ENCODE data around the gene GPSM3. TPM values are rescaled to one million over a fixed set of nuclear protein-coding genes. Genes with fewer than 3 reads are reported as not detected.

GPSM3 gene, protein sequence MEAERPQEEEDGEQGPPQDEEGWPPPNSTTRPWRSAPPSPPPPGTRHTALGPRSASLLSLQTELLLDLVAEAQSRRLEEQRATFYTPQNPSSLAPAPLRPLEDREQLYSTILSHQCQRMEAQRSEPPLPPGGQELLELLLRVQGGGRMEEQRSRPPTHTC
- total RNA-seq (1 to 10 TPM; 5.4 to 7.7 TPM), polyA plus RNA-seq (ENCODE audit: insufficient read depth, low read depth, low replicate concordance) (11.3 TPM)
- long read RNA-seq, donor 1, transcript GPSM3-206 (4 exons, 1,476 nt), result major isoform, 5 of 5 reads
- long read RNA-seq, donor 1, partial matches to known transcripts, result 0 of 5 reads
- long read RNA-seq, donor 1, other reads (novel, unspliced or antisense), result 0 of 5 reads
- long read RNA-seq, donor 2, partial matches to known transcripts, result 0 of 2 reads
- long read RNA-seq, donor 2, other reads (novel, unspliced or antisense), result 0 of 2 reads

- WGBS, 2 donors, result 55 to 78% methylated on average over 5 of the region's 5 CpGs
- TF ChIP-seq POLR2A (IDR thresholded peaks at IDR 0.05), result no peak
- TF ChIP-seq, protein P1, sequence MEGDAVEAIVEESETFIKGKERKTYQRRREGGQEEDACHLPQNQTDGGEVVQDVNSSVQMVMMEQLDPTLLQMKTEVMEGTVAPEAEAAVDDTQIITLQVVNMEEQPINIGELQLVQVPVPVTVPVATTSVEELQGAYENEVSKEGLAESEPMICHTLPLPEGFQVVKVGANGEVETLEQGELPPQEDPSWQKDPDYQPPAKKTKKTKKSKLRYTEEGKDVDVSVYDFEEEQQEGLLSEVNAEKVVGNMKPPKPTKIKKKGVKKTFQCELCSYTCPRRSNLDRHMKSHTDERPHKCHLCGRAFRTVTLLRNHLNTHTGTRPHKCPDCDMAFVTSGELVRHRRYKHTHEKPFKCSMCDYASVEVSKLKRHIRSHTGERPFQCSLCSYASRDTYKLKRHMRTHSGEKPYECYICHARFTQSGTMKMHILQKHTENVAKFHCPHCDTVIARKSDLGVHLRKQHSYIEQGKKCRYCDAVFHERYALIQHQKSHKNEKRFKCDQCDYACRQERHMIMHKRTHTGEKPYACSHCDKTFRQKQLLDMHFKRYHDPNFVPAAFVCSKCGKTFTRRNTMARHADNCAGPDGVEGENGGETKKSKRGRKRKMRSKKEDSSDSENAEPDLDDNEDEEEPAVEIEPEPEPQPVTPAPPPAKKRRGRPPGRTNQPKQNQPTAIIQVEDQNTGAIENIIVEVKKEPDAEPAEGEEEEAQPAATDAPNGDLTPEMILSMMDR (IDR thresholded peaks at IDR 0.05), result no peak
- intact Hi-C loops (cut with DNase I; ENCODE audit: low total_unique reads), result no loop called here
- no peaks in the 10 kb centered on the region for H3K27me3 ChIP-seq
- no peaks in the 10 kb centered on the region for H3K36me3 ChIP-seq (ENCODE audit: low read depth, missing control alignments)
- H3K4me1 ChIP-seq, result peaks cover 42% of the 10 kb centered on the region
- peak within 1 kb of the TSS; percentile 81 to 99 for H3K27ac ChIP-seq
- H3K4me3 ChIP-seq, result no peak within 1 kb of the TSS
- DNase-seq, result no peak
- no peaks in the 10 kb centered on the region for H3K9me3 ChIP-seq
Observed at GRCh38 chr6:32192608-32193039, at the start of gene GPSM3. Gene GPSM3, minus strand, starts transcription at chr6:32192643. Its CDS starts 130 bp downstream, at chr6:32192513.

DNA sequence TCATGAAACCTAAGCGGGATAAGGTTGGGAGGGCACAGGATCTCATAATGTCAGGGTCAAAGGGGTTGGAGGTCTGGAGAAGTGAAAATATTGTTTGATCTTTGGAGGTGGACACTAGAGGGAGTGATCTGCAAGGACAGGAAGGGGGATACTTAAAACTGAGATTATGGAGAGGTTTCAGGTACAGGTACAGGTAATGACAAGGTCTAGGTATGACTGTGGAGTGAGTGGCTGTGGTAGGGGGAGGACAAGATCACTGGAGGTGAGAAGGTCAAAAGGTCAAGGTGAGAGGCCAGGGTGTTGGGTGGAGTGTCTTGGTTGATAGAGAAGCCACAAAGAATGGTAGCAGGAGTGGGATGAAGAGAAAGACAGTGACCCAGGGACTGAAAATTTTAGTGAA is 48.2 kb upstream of the GPSM3 start:
- peaks cover 5% of the 10 kb centered on the region for H3K4me1 ChIP-seq
- H3K27ac ChIP-seq, result no peak overlapping the region
- no peaks in the 10 kb centered on the region for H3K9me3 ChIP-seq
- H3K4me3 ChIP-seq, result no peak overlapping the region
- 83 to 97% methylated on average over 1 of the region's 1 CpG for WGBS, 2 donors
- intact Hi-C loops (cut with DNase I; ENCODE audit: low total_unique reads), result loop anchor here (10.0 kb wide), 1 partner anchor 174 kb away; no protein-coding TSS in a partner anchor
- no peaks in the 10 kb centered on the region for H3K27me3 ChIP-seq
- TF ChIP-seq, protein P1 (IDR thresholded peaks at IDR 0.05), result no peak
- TF ChIP-seq POLR2A (IDR thresholded peaks at IDR 0.05), result no peak
- DNase-seq, result no peak
- no peaks in the 10 kb centered on the region for H3K36me3 ChIP-seq (ENCODE audit: low read depth, missing control alignments)

GRCh38 chr6:32239462-32239861 is 47.0 kb upstream of the GPSM3 start:
- DNase-seq, result no peak
- Histone ChIP-seq H3K27me3 (no peaks in the 10 kb centered on the region), H3K36me3 (ENCODE audit: low read depth, missing control alignments) (no peaks in the 10 kb centered on the region), H3K4me3 (no peak overlapping the region), H3K9me3 (no peaks in the 10 kb centered on the region), H3K4me1 (no peaks in the 10 kb centered on the region), H3K27ac (no peak overlapping the region)
- intact Hi-C loops (cut with DNase I; ENCODE audit: low total_unique reads), result no loop called here
- WGBS, 2 donors, result 75 to 80% methylated on average over 2 of the region's 2 CpGs
- TF ChIP-seq, protein P1 (IDR thresholded peaks at IDR 0.05), result no peak
- TF ChIP-seq POLR2A (IDR thresholded peaks at IDR 0.05), result no peak

- intact Hi-C loops (cut with DNase I; ENCODE audit: low total_unique reads), result no loop called here
- no peak overlapping the region for H3K27ac ChIP-seq
- no peak for DNase-seq
- 60 to 78% methylated on average over 3 to 4 of the region's 4 CpGs for WGBS, 2 donors
- no peaks in the 10 kb centered on the region for H3K27me3 ChIP-seq
- no peaks in the 10 kb centered on the region for H3K9me3 ChIP-seq
- no peaks in the 10 kb centered on the region for H3K36me3 ChIP-seq (ENCODE audit: low read depth, missing control alignments)
- TF ChIP-seq, protein P1 (IDR thresholded peaks at IDR 0.05), result no peak
- no peak for TF ChIP-seq POLR2A (IDR thresholded peaks at IDR 0.05)
- H3K4me1 ChIP-seq, result no peaks in the 10 kb centered on the region
- no peak overlapping the region for H3K4me3 ChIP-seq
Observed at GRCh38 chr6:32234934-32235333, 42.5 kb upstream of the GPSM3 start.
